Esophagus (tissue), 2 donors: ENCODE data around the gene ABITRAM. TPM values are rescaled to one million over a fixed set of nuclear protein-coding genes. Genes with fewer than 3 reads are reported as not detected.
A peak's percentile ranks its signal among the peaks of the same experiment; 100 is the strongest.

Experiments used
- H3K27ac ChIP-seq, 2 donors: one replicate each; pipeline ENCODE4 v1.5.1; 2013; ENCODE audit warnings: low read depth in 2 of 2, mild to moderate bottlenecking in 2 of 2, inconsistent platforms in 1 of 2, low read length in 1 of 2, moderate library complexity in 1 of 2
- H3K27me3 ChIP-seq, 2 donors: one replicate each; pipeline ENCODE4 v1.6.1; 2013; ENCODE audit warnings: low read length in 2 of 2, control low read depth in 1 of 2, mild to moderate bottlenecking in 1 of 2; ENCODE audit not compliant: insufficient read depth in 2 of 2, control insufficient read depth in 1 of 2
- H3K36me3 ChIP-seq, 2 donors: one replicate each; pipeline ENCODE4 v1.6.1; 2013; ENCODE audit warnings: low read length in 1 of 2; ENCODE audit not compliant: control insufficient read depth in 2 of 2, insufficient read depth in 2 of 2
- H3K4me1 ChIP-seq, 2 donors: one replicate each; pipeline ENCODE4 v1.6.1; 2013; ENCODE audit warnings: low read length in 1 of 2; ENCODE audit not compliant: control insufficient read depth in 2 of 2, insufficient read depth in 2 of 2
- H3K4me3 ChIP-seq, 2 donors: one replicate each; pipeline ENCODE4 v1.5.1; 2013; ENCODE audit warnings: low read length in 2 of 2, mild to moderate bottlenecking in 2 of 2, low read depth in 1 of 2, moderate library complexity in 1 of 2
- H3K9me3 ChIP-seq, 2 donors: one replicate each; pipeline ENCODE4 v1.6.1; 2013; ENCODE audit warnings: mild to moderate bottlenecking in 2 of 2, low read depth in 1 of 2, low read length in 1 of 2, moderate library complexity in 1 of 2; ENCODE audit not compliant: control insufficient read depth in 2 of 2, insufficient read depth in 1 of 2
- WGBS, 2 donors: extraction: QIAGEN DNeasy Blood & Tissue Kit; methylation state at CpG; one replicate each; pipeline ENCODE4 v1.1.7; 2013; 5-methylcytosine and 5-hydroxymethylcytosine counted together
- polyA plus RNA-seq, 2 donors: library from polyadenylated mRNA; stranded (reverse); fragments of 200-250 nt; gene quantifications; one replicate each; pipeline ENCODE4 v1.2.3, GENCODE V29; 2013
- donor health status: healthy with polysubstance abuse.
- donor health status: Bipolar disorder and iron deficiency.

ABITRAM gene
- polyA plus RNA-seq, 2 donors = 12.5 to 19.4 TPM

DNA sequence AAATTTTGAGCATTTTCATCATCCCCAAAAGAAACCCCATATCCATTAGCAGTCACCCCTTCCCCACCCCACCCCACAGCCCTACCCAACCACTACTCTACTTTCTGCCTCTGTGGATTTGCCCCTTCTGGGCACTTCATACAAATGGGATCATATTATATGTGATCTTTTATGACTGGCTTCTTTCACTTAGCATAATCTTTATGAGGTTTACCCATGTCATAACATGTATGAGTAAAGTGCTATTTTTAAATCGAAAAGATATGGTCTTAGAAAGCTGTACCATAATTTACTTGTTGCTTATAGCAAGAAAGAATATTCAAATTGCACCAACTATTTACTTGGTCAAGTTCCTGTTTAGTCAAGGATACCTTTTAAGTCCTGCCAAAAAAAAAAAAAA is 13.0 kb upstream of the ABITRAM start:
- Histone ChIP-seq H3K36me3 (peaks cover 8 to 15% of the 10 kb centered on the region in 2 donors), H3K4me3 (no peak overlapping the region), H3K9me3 (peaks cover 0 to 2% of the 10 kb centered on the region in 2 donors), H3K27me3 (no peaks in the 10 kb centered on the region), H3K27ac (no peak overlapping the region), H3K4me1 (no peaks in the 10 kb centered on the region)
- 89 to 95% methylated on average over 1 of the region's 1 CpG for WGBS, 2 donors

DNA sequence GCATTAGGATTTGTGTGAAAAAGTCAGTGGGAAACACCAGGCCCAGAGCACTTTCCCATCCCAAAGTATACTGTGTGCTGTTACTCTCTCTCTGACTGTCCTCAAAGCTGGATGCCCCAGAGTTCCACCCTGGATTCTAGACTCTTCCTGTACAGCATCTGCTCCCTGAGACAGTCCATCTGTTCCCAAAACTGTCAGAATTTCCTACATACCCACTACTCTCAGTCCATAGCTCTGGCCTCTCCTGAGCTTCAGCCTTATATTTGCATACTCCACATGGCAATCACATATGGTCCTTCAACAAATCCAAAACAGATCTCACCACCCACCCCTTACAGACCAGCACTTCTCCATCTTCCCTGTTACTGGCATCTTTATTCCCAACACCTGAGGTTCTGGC is 9.7 kb upstream of the ABITRAM start:
- Histone ChIP-seq H3K4me3 (no peak overlapping the region), H3K27ac (no peak overlapping the region), H3K9me3 (peaks cover 0 to 2% of the 10 kb centered on the region in 2 donors), H3K4me1 (no peaks in the 10 kb centered on the region), H3K27me3 (no peaks in the 10 kb centered on the region), H3K36me3 (peaks cover 8 to 17% of the 10 kb centered on the region in 2 donors)

DNA sequence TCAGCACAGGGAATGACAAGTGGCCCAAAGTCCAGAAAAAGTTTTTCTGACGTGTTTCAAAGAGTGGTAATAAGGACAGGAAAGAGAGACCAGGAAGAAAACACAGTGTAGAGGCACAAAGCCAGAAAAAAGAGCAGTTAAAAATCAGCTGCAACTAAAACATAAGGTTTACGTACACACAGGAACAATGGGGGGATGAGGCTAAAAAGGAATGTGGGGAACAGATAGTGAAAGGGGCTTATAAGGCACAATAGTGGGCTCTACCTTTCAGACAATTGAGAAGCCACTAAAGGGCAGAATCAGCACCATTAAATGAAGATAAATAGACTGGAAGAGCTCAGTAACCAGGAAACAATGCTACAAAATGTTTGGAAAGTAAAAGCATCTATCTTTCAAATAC is 5.8 kb upstream of the ABITRAM start:
- Histone ChIP-seq H3K36me3 (peaks cover 4 to 15% of the 10 kb centered on the region in 2 donors), H3K27me3 (no peaks in the 10 kb centered on the region), H3K27ac (no peak overlapping the region), H3K4me1 (no peaks in the 10 kb centered on the region), H3K4me3 (no peak overlapping the region), H3K9me3 (peaks cover 0 to 2% of the 10 kb centered on the region in 2 donors)
- 78 to 92% methylated on average over 2 of the region's 2 CpGs for WGBS, 2 donors

DNA sequence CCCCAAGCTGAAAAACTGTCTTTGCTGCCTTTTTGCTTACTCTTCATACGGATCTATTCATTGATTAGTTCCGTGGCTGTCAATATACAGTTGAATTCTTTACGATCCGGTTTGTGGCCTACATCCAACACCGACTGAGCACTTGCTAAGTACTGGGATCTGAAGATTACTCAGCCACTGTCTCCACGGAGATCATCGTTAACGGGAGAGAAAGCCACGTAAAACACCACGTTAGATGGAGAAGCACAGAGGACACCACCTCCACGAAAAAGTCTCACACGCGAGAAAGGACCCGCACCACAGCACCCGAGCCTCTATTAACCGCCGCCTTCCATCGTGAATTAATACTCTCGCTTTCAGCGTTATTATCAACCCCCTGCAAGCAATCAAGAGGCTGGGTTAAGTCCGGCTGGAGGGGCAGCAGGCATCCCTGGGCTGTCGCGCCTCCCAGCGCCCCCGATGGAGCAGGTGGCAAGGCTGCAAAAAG is 926 bp upstream of the ABITRAM start:
- 0 to 1% methylated on average over 25 of the region's 25 CpGs for WGBS, 2 donors
- Histone ChIP-seq H3K36me3 (no peaks in the 10 kb centered on the region), H3K4me1 (no peaks in the 10 kb centered on the region), H3K9me3 (no peaks in the 10 kb centered on the region), H3K27me3 (no peaks in the 10 kb centered on the region), H3K4me3 (peak overlapping the region; percentile 68 to 73), H3K27ac (peak overlapping the region; percentile 88 to 92)

DNA sequence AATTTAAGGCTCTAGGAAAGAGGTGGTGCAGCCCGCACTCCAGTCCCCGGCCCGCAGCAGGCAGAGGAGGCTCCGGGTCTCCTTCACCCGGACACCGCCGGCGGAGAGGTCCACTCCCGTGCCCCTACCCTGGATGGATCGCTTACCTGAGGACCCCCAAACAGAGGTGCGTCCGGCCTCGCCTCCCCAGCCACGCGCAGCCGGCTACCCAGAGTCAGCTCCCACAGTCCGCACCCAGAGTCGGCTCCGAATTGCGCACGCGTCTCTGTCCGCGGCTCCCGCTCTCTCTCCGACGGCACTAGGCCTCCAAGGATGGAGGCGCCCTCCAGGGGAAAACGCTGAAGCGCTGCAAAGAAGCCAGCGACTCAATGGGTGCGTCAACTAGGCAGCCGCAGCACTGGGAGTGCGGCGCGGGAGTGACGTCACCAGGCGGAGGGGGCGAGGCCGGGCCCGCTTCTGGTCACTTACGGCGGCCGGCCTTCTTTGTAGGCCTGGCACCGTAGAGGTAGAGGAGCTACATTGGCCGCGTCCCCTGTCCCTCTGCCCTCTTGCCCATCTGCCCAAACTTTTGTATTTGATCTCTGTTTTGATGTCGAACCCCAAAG is 380 bp upstream of the ABITRAM start, which contains the start of gene ELP1:
ELP1 (minus strand) TSS at position 407 of the 605 bp plus-strand sequence. CDS start 2,978 bp downstream, outside the sequence.
- H3K4me3 ChIP-seq = peak within 1 kb of the TSS; percentile 68 to 73
- H3K9me3 ChIP-seq = no peaks in the 10 kb centered on the region
- WGBS, 2 donors = 0 to 1% methylated on average over 48 of the region's 48 CpGs
- H3K4me1 ChIP-seq = no peaks in the 10 kb centered on the region
- no peaks in the 10 kb centered on the region for H3K27me3 ChIP-seq
- H3K27ac ChIP-seq = peak within 1 kb of the TSS; percentile 88 to 92
- H3K36me3 ChIP-seq = no peaks in the 10 kb centered on the region

DNA sequence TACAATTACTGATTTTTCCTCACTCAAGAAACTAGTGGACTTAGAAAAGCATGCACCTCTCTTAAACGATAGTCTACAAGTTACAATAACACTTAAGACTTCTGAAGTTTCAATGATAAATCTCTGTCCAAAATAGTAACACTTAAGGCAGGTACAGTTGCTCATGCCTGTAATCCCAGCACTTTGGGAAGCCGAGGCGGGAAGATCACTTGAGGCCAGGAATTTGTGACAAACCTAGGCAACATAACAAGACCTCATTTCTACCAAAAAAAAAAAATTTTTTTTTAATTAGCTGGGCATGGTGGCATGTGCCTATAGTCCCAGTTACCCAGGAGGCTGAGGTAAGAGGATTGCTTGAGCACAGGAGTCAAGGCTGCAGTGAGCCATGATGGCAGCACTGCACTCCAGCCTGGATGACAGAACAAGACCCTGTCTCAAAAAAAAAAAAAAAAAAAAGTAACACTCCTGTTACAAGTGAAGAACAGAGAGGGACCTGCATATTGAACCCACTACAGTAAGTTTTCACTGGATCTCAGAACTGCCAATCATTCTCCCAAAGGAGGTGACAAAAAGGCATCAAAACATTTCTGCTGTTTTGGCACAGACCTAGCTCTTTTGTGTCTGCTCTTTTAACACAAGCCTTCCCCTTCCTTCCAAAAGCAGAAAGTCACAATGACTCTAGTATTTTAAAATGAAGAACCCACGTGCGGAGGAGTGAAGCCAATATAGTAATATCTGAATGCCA is 3.5 kb downstream of the ABITRAM start:
- peaks cover 0 to 3% of the 10 kb centered on the region in 2 donors for H3K36me3 ChIP-seq
- H3K9me3 ChIP-seq = no peaks in the 10 kb centered on the region
- no peaks in the 10 kb centered on the region for H3K4me1 ChIP-seq
- no peak overlapping the region for H3K27ac ChIP-seq
- H3K4me3 ChIP-seq = no peak overlapping the region
- 83 to 87% methylated on average over 5 of the region's 5 CpGs for WGBS, 2 donors
- no peaks in the 10 kb centered on the region for H3K27me3 ChIP-seq

DNA sequence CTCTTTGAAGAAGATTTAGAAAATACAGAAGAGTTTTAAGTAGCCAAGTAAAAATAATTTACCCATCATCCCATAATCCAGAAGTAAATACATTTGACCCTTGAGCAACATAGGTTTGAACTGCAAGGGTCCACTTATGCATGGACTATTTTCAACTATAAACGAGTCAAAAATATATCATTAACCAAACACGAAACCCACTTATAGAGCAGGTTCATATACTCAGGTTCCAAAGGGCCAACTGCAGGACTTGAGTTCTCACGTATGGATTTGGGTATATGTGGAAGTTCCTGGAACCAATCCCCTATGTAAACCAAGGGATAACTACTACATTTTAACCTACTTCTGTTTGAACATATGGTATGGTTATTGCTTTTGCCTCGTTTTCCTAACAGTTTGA is 5.8 kb downstream of the ABITRAM start:
- Histone ChIP-seq H3K9me3 (no peaks in the 10 kb centered on the region), H3K4me3 (no peak overlapping the region), H3K27me3 (no peaks in the 10 kb centered on the region), H3K4me1 (no peaks in the 10 kb centered on the region), H3K36me3 (peaks cover 3% of the 10 kb centered on the region in 2 donors), H3K27ac (no peak overlapping the region)
- 86% methylated on average over 4 of the region's 4 CpGs for WGBS, 2 donors

DNA sequence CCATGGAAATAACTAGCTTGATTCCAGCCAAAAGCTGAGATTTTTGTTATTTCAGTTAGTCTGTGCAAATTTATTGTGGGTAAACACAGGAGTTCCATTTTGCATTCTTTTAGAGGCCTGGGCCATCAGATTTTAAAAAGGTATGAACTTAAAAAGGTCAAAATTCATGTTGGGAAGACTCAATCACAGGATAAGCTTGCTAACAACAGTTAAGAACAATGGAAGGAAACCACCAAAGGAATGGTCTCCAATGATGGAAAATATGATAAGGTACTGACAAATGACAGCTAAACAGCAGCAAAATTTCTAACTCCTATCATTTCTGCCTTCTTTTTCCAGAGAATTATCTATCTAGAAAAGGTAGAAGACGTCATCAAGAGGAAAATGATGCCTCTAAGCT is 16.0 kb downstream of the ABITRAM start:
- Histone ChIP-seq H3K4me1 (no peaks in the 10 kb centered on the region), H3K36me3 (peaks cover 0 to 3% of the 10 kb centered on the region in 2 donors), H3K27me3 (no peaks in the 10 kb centered on the region), H3K9me3 (no peaks in the 10 kb centered on the region), H3K27ac (no peak overlapping the region), H3K4me3 (no peak overlapping the region)
- 90 to 96% methylated on average over 1 of the region's 1 CpG for WGBS, 2 donors

DNA sequence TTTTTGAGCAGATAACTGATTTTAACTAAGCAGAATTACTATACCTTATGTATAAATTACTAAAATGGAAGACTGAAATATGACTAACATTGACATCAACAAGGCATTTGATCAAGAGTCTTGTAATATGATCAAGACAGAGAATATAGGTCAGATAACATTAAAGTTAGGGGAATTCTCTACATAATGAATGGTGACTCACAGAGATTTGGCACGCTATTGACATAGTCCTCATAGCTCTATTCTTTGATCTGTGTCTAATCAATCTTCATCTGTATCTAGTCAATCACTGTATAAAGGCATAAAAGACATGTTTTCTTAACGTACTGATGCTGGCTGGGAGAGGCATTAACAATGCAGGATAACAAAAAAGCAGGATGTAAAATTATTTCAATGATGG is 17.4 kb downstream of the ABITRAM start:
- WGBS, 2 donors = 47 to 51% methylated on average over 2 of the region's 2 CpGs
- no peaks in the 10 kb centered on the region for H3K9me3 ChIP-seq
- no peaks in the 10 kb centered on the region for H3K27me3 ChIP-seq
- no peaks in the 10 kb centered on the region for H3K4me1 ChIP-seq
- no peak overlapping the region for H3K27ac ChIP-seq
- H3K36me3 ChIP-seq = no peaks in the 10 kb centered on the region
- H3K4me3 ChIP-seq = no peak overlapping the region
